Ovary (tissue), 9 donors: Measurements from ENCODE around the gene TRAPPC2. TPM values are rescaled to one million over a fixed set of nuclear protein-coding genes. Genes with fewer than 3 reads are reported as not detected.
A peak's percentile ranks its signal among the peaks of the same experiment; 100 is the strongest.

ENCODE experiments used
- DNase-seq, 5 donors: peaks; one replicate each; pipeline ENCODE4 v3.0.0-alpha.2; 2019 to 2020
- H3K27ac ChIP-seq, 2 donors: fragments of 200-600 bp; one replicate each; pipeline versions ENCODE4 v1.5.1 to v1.8.0; 2019 to 2022
- H3K27me3 ChIP-seq: fragments of 200-600 bp; one replicate; pipeline ENCODE4 v1.8.0; 2022
- H3K36me3 ChIP-seq: fragments of 200-600 bp; sonication (generic); one replicate; pipeline ENCODE4 v1.5.1; 2019
- H3K4me1 ChIP-seq: one replicate; pipeline ENCODE4 v1.8.1; 2013; ENCODE audit warnings: mild to moderate bottlenecking, moderate library complexity; ENCODE audit not compliant: insufficient read depth
- H3K4me3 ChIP-seq: fragments of 200-600 bp; sonication (generic); one replicate; pipeline ENCODE4 v1.5.1; 2017
- H3K9me3 ChIP-seq, 2 donors: fragments of 200-600 bp in 1 of 2; sonication (generic) in 1 of 2; one replicate each; pipeline versions ENCODE4 v1.5.1 to v1.8.1; 2013 to 2019; ENCODE audit warnings: mild to moderate bottlenecking in 1 of 2, moderate library complexity in 1 of 2
- EP300 ChIP-seq: sonication (generic); formaldehyde crosslinking; IDR thresholded peaks from one replicate; pipeline ENCODE4 v1.6.1; 2017; ENCODE audit warnings: antibody characterized with exemption
- POLR2A ChIP-seq: fragments of 450-650 bp; IDR thresholded peaks from one replicate; pipeline ENCODE4 v1.6.1; 2017; ENCODE audit warnings: antibody characterized with exemption, mild to moderate bottlenecking, moderate library complexity
- WGBS, 3 donors: extraction: QIAGEN DNeasy Blood & Tissue Kit in 1 of 3; methylation state at CpG; one replicate each; pipeline versions ENCODE4 v1.1.5 to v1.1.7; 2013 to 2017; 5-methylcytosine and 5-hydroxymethylcytosine counted together
- intact Hi-C, 4 donors: fragments of 100-400 bp; cut with DNase I; formaldehyde crosslinking; loops; one replicate each; pipeline versions ENCODE4 v1.11.0 to v1.15.1; 2022 to 2023
- polyA plus RNA-seq, 2 donors: library from polyadenylated mRNA; stranded (reverse); fragments of 200-250 nt in 1 of 2; fragments of 350-450 nt in 1 of 2; fragmentation: Illumina TruSeq in 1 of 2; extraction: RNeasy Lipid Tissue Mini Kit (QIAGEN cat#74804) in 1 of 2; gene quantifications; one replicate each; pipeline ENCODE4 v1.2.3, GENCODE V29; 2013 to 2014
- total RNA-seq, 7 donors: library from RNA; depleted of rRNA in 2 of 7; stranded (reverse); fragments of >200 nt in 2 of 7; fragmentation: NEBNext Ultra II Directional in 3 of 7; extraction: Animal tissue kit (Norgen Biotek cat#: 25700) in 3 of 7; gene quantifications; one replicate each; pipeline versions ENCODE4 v1.1.0 to v1.2.4, GENCODE V29; 2016 to 2023
- TF ChIP-seq, protein P1 (sequence below), 3 donors: fragments of 450-650 bp in 2 of 3; fragments of 200-600 bp in 1 of 3; IDR thresholded peaks; one replicate each; pipeline versions ENCODE4 v1.5.1 to v1.8.0; 2016 to 2022; ENCODE audit warnings: antibody characterized with exemption in 3 of 3, mild to moderate bottlenecking in 1 of 3
- donor health status: DM: no; HTN: no; CAD: no; lungs with moderate emphysema.
- donor health status: DM: no; HTN: no; CAD: no.
- donor health status: Bipolar disorder and iron deficiency.
- donor health status: DM: yes; HTN: yes; CAD: no.
- donor health status: DM: no; HTN: no; CAD: no.
- donor health status: DM: yes; HTN: yes; CAD: no.

TRAPPC2 gene
- total and polyA plus RNA-seq, 9 donors = 10.7 to 26.5 (median 20.9) TPM

- TF ChIP-seq EP300 (no peak), POLR2A (no peak)
- TF ChIP-seq, protein P1, sequence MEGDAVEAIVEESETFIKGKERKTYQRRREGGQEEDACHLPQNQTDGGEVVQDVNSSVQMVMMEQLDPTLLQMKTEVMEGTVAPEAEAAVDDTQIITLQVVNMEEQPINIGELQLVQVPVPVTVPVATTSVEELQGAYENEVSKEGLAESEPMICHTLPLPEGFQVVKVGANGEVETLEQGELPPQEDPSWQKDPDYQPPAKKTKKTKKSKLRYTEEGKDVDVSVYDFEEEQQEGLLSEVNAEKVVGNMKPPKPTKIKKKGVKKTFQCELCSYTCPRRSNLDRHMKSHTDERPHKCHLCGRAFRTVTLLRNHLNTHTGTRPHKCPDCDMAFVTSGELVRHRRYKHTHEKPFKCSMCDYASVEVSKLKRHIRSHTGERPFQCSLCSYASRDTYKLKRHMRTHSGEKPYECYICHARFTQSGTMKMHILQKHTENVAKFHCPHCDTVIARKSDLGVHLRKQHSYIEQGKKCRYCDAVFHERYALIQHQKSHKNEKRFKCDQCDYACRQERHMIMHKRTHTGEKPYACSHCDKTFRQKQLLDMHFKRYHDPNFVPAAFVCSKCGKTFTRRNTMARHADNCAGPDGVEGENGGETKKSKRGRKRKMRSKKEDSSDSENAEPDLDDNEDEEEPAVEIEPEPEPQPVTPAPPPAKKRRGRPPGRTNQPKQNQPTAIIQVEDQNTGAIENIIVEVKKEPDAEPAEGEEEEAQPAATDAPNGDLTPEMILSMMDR (IDR thresholded peaks at IDR 0.05) = no peak
- H3K27ac ChIP-seq = no peak overlapping the region
Measured at GRCh38 chrX:13667919-13668318, 66.5 kb downstream of the TRAPPC2 start.

DNA sequence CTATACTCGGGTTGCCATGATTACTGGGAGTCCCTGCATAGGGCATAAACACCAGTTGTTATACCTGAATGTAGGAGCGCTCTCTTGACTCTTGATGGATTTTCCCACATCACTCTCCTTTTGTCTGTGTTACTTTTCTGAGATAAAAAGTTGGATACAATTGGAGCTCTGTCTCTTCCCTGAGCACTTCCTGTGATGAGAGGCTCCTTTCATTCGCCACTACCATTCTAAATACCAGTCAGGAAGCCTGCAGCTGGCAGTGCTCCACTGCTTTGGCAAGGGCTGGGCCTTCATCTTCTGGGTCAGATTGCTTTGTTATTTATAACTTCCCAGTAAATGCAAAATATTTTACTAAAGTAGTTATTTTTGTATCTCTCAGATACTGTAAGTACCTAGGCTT, 67.6 kb downstream of the TRAPPC2 start:
- no peaks in the 10 kb centered on the region for H3K9me3 ChIP-seq
- TF ChIP-seq POLR2A (no peak), EP300 (no peak)
- TF ChIP-seq, protein P1 (IDR thresholded peaks at IDR 0.05) = no peak
- H3K36me3 ChIP-seq = no peaks in the 10 kb centered on the region
- DNase-seq = no peak
- no peak overlapping the region for H3K27ac ChIP-seq
- H3K4me3 ChIP-seq = no peak overlapping the region
- H3K4me1 ChIP-seq = peaks cover 2% of the 10 kb centered on the region
- 72 to 85% (median 80%) methylated on average over 3 of the region's 3 CpGs for WGBS, 3 donors
- no peaks in the 10 kb centered on the region for H3K27me3 ChIP-seq
- intact Hi-C loops = loop anchor here in 1 of 4 donors (5.0 kb wide), 1 partner anchor 365 kb away; no protein-coding TSS in a partner anchor

More at GRCh38 chrX:13667919-13668318, 66.5 kb downstream of the TRAPPC2 start:
- H3K4me1 ChIP-seq = no peaks in the 10 kb centered on the region
- no peak for DNase-seq
- no peaks in the 10 kb centered on the region for H3K36me3 ChIP-seq
- H3K27me3 ChIP-seq = no peaks in the 10 kb centered on the region
- intact Hi-C loops = loop anchor here in 1 of 4 donors (5.0 kb wide), 1 partner anchor 364 kb away; no protein-coding TSS in a partner anchor
- H3K9me3 ChIP-seq = no peaks in the 10 kb centered on the region
- no peak overlapping the region for H3K4me3 ChIP-seq

- Histone ChIP-seq H3K27ac (no peak overlapping the region), H3K9me3 (no peaks in the 10 kb centered on the region), H3K36me3 (no peaks in the 10 kb centered on the region), H3K4me1 (peaks cover 2% of the 10 kb centered on the region), H3K4me3 (no peak overlapping the region), H3K27me3 (no peaks in the 10 kb centered on the region)
- WGBS, 3 donors = 91 to 95% (median 93%) methylated on average over 3 of the region's 3 CpGs
- no peak for DNase-seq
- no peak for TF ChIP-seq EP300
- TF ChIP-seq POLR2A = no peak
- TF ChIP-seq, protein P1 (IDR thresholded peaks at IDR 0.05) = no peak
- intact Hi-C loops = no loop called here
Measured at GRCh38 chrX:13664020-13664419, 70.4 kb downstream of the TRAPPC2 start.

GRCh38 chrX:13662355-13662791, 72.0 kb downstream of the TRAPPC2 start:
- Histone ChIP-seq H3K27me3 (no peaks in the 10 kb centered on the region), H3K4me1 (peaks cover 2% of the 10 kb centered on the region), H3K4me3 (peak overlapping the region; percentile 6), H3K36me3 (no peaks in the 10 kb centered on the region), H3K27ac (peak overlapping the region in 1 of 2 donors; percentile 13), H3K9me3 (no peaks in the 10 kb centered on the region)
- intact Hi-C loops = no loop called here
- 49 to 54% (median 53%) methylated on average over 6 of the region's 6 CpGs for WGBS, 3 donors
- no peak for TF ChIP-seq POLR2A
- no peak for DNase-seq

Other genes starting within 250 kb of the TRAPPC2 start
- gene EGFL6, start 165.0 kb downstream of the TRAPPC2 start, total RNA-seq = under 1 TPM in 3 of 7 donors, not detected in 4; 0.12 to 0.34 (median 0.15) TPM
- gene EGFL6, start 165.0 kb downstream of the TRAPPC2 start, polyA plus RNA-seq = 1 to 10 TPM in 1 of 2 donors, under 1 TPM in 1; 0.36 to 1.3 TPM
- gene TCEANC, start 81.5 kb downstream of the TRAPPC2 start, total RNA-seq = 1 to 10 TPM; 3.1 to 9.2 (median 4.8) TPM
- 1 to 10 TPM; 2.6 to 3.9 TPM for gene TCEANC, start 81.5 kb downstream of the TRAPPC2 start, polyA plus RNA-seq
- gene RAB9A, start 45.5 kb downstream of the TRAPPC2 start, total RNA-seq = 10 to 100 TPM; 22.3 to 37.2 (median 26.2) TPM
- 10 to 100 TPM; 29.2 to 46.3 TPM for gene RAB9A, start 45.5 kb downstream of the TRAPPC2 start, polyA plus RNA-seq
- gene OFD1, start 128 bp upstream of the TRAPPC2 start, total RNA-seq = 10 to 100 TPM; 27.0 to 35.7 (median 33.7) TPM
- gene OFD1, start 128 bp upstream of the TRAPPC2 start, polyA plus RNA-seq = 10 to 100 TPM; 21.8 to 22.2 TPM
- gene GPM6B, start 82.5 kb upstream of the TRAPPC2 start, total RNA-seq = 1 to 10 TPM in 6 of 7 donors, under 1 TPM in 1; 1.00 to 5.1 (median 4.2) TPM
- 1 to 10 TPM; 3.4 to 9.4 TPM for gene GPM6B, start 82.5 kb upstream of the TRAPPC2 start, polyA plus RNA-seq